Nephron progenitor cell (in vitro differentiated cells): ENCODE results near the gene DBNDD1.

ENCODE experiments used
- DNase-seq: peaks from one replicate; pipeline ENCODE4 v3.0.0; 2021
- H3K27ac Mint-ChIP-seq: 2 replicates; pipeline ENCODE4 v1.8.0; 2021; ENCODE audit warnings: mild to moderate bottlenecking, moderate library complexity, mixed read lengths
- H3K27me3 Mint-ChIP-seq: 2 replicates; pipeline ENCODE4 v1.8.0; 2021; ENCODE audit warnings: mild to moderate bottlenecking, low read depth, mixed read lengths; ENCODE audit not compliant: poor library complexity
- H3K36me3 Mint-ChIP-seq: 2 replicates; pipeline ENCODE4 v1.8.0; 2021; ENCODE audit warnings: low read depth, mixed read lengths
- H3K4me1 Mint-ChIP-seq: 2 replicates; pipeline ENCODE4 v1.8.0; 2021; ENCODE audit warnings: mixed read lengths
- H3K4me3 Mint-ChIP-seq: 2 replicates; pipeline ENCODE4 v1.8.0; 2021; ENCODE audit warnings: mild to moderate bottlenecking, moderate library complexity, mixed read lengths
- H3K9me3 Mint-ChIP-seq: 2 replicates; pipeline ENCODE4 v1.8.0; 2021; ENCODE audit warnings: mild to moderate bottlenecking, moderate library complexity, mixed read lengths
- CTCF ChIP-seq: fragments of 200-600 bp; sonication (generic); IDR thresholded peaks from 2 replicates; pipeline ENCODE4 v1.5.0; 2021; ENCODE audit warnings: antibody characterized with exemption

DBNDD1 gene

GRCh38 chr16:89993971-89994370, 25.3 kb downstream of the DBNDD1 start:
- no peak for TF ChIP-seq CTCF
- DNase-seq, result no peak
- no peaks in the 10 kb centered on the region for H3K27me3 Mint-ChIP-seq
- peaks cover 75% of the 10 kb centered on the region for H3K36me3 Mint-ChIP-seq
- peaks cover 16% of the 10 kb centered on the region for H3K9me3 Mint-ChIP-seq
- no peaks in the 10 kb centered on the region for H3K4me1 Mint-ChIP-seq
- H3K27ac Mint-ChIP-seq, result peak overlapping the region; percentile 88
- no peak overlapping the region for H3K4me3 Mint-ChIP-seq

DNA sequence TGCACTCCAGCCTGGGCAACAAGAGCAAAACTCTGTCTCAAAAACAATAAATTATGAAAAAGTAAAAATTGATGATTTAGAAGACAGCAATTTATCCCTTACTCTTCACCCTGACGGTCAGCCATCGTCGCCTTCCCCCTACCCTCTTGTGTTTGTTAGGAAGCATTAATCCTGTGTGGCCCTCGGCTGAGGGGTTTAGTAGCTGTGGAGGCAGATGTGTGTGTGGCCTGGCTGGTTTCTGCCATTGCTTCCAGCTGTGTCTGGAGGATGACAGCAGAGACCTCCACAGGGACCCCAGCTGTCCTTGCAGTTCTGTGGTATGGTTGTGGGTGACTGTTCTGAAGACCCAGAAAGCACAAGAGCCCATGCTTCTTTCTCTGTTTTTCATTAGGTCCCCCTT, 25.9 kb downstream of the DBNDD1 start:
- Mint-ChIP-seq H3K27ac (no peak overlapping the region), H3K36me3 (peaks cover 75% of the 10 kb centered on the region), H3K27me3 (no peaks in the 10 kb centered on the region), H3K4me3 (no peak overlapping the region), H3K4me1 (no peaks in the 10 kb centered on the region), H3K9me3 (peaks cover 16% of the 10 kb centered on the region)
- no peak for TF ChIP-seq CTCF
- no peak for DNase-seq

GRCh38 chr16:89990799-89991198, 28.5 kb downstream of the DBNDD1 start:
- H3K4me1 Mint-ChIP-seq, result no peaks in the 10 kb centered on the region
- peaks cover 72% of the 10 kb centered on the region for H3K36me3 Mint-ChIP-seq
- H3K27ac Mint-ChIP-seq, result no peak overlapping the region
- no peak for DNase-seq
- no peaks in the 10 kb centered on the region for H3K27me3 Mint-ChIP-seq
- no peak overlapping the region for H3K4me3 Mint-ChIP-seq
- H3K9me3 Mint-ChIP-seq, result peaks cover 13% of the 10 kb centered on the region
- no peak for TF ChIP-seq CTCF

DNA sequence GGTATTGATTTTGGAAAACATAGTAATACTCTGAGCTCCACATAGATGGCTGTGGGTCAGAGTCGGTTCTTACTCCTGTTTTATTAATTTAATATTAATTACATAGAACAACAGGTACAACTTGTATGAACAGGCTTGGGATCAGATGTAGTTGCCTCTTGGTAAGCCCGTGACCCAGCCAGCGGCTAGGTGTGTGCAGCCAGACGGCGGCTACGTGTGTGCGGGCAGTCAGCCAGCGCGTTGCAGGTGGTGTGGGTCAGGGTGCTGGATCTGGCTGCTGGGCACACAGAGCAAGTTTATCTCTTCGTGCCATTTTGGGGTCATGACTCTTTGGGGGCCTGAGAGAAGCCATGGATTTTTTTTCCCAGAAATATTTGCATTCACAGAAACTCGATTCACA, 30.3 kb downstream of the DBNDD1 start:
- Mint-ChIP-seq H3K9me3 (no peaks in the 10 kb centered on the region), H3K4me3 (no peak overlapping the region), H3K36me3 (peaks cover 69% of the 10 kb centered on the region), H3K27me3 (no peaks in the 10 kb centered on the region), H3K27ac (no peak overlapping the region), H3K4me1 (no peaks in the 10 kb centered on the region)
- TF ChIP-seq CTCF, result no peak
- DNase-seq, result no peak

DNA sequence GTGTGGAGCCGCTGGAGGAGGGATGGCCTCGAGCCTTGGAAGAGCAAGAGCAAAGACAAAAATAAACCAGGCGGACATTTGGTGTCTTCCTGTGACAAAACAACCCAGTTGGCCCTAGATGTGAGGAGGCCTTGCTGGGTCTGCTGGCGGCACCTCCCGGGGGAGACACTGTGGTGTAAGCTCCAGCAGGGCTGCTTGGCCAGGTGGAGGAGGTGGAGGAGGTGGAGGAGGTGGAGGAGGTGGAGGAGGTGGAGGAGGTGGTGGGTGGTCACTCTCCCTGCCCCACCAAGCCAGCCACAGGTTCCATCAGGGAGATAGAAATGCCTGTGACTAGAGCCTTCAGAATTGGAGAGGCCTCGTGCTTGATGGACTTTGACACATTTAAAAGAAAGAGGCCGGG, 32.1 kb downstream of the DBNDD1 start:
- DNase-seq, result no peak
- Mint-ChIP-seq H3K4me3 (no peak overlapping the region), H3K27ac (no peak overlapping the region), H3K9me3 (no peaks in the 10 kb centered on the region), H3K27me3 (no peaks in the 10 kb centered on the region), H3K4me1 (no peaks in the 10 kb centered on the region), H3K36me3 (peaks cover 59% of the 10 kb centered on the region)
- TF ChIP-seq CTCF, result no peak

GRCh38 chr16:89986600-89986999, 32.7 kb downstream of the DBNDD1 start:
- H3K27ac Mint-ChIP-seq, result no peak overlapping the region
- no peak for DNase-seq
- H3K4me3 Mint-ChIP-seq, result no peak overlapping the region
- no peaks in the 10 kb centered on the region for H3K4me1 Mint-ChIP-seq
- H3K9me3 Mint-ChIP-seq, result no peaks in the 10 kb centered on the region
- no peaks in the 10 kb centered on the region for H3K27me3 Mint-ChIP-seq
- TF ChIP-seq CTCF, result no peak
- H3K36me3 Mint-ChIP-seq, result peaks cover 58% of the 10 kb centered on the region
